ENCODE data around the gene RPL39L. TPM values are rescaled to one million over a fixed set of nuclear protein-coding genes. Genes with fewer than 3 reads are reported as not detected.

The RPL39L gene
- total and polyA plus RNA-seq, 4 donors = 3.4 to 9.4 (median 6.4) TPM

GRCh38 chr3:187169231-187169960 is 30.1 kb upstream of the RPL39L start:
- Histone ChIP-seq H3K9ac (ENCODE audit: insufficient read depth in 1 of 2, low read length in 2 of 2) (no peak overlapping the region), H3K27ac (ENCODE audit: low read depth in 1 of 2, low read length in 1 of 2) (no peak overlapping the region), H3K4me1 (ENCODE audit: control insufficient read depth in 5 of 5, insufficient read depth in 5 of 5, low read length in 5 of 5) (peaks cover 0 to 15% (median 0%) of the 10 kb centered on the region in 5 donors), H3K36me3 (ENCODE audit: control insufficient read depth in 4 of 4, insufficient read depth in 4 of 4, low read length in 4 of 4) (no peaks in the 10 kb centered on the region), H3K4me3 (no peak overlapping the region), H3K9me3 (ENCODE audit: control insufficient read depth in 4 of 4, insufficient read depth in 3 of 4, low read length in 3 of 4) (no peaks in the 10 kb centered on the region), H3K27me3 (ENCODE audit: control insufficient read depth in 3 of 3, insufficient read depth in 3 of 3, low read length in 2 of 3) (peaks cover 0 to 2% (median 0%) of the 10 kb centered on the region in 3 donors)
- no peak for TF ChIP-seq CTCF (IDR thresholded peaks at IDR 0.05; ENCODE audit: control extremely low read depth, extremely low read depth)
- no peak for DNase-seq
- 81 to 98% methylated on average over 2 of the region's 2 CpGs for WGBS, 2 donors
- ATAC-seq (ENCODE audit: insufficient read depth, low FRiP score) = no peak

GRCh38 chr3:187167777-187168176 is 28.5 kb upstream of the RPL39L start:
- H3K27me3 ChIP-seq (ENCODE audit: control insufficient read depth in 3 of 3, insufficient read depth in 3 of 3, low read length in 2 of 3) = peaks cover 0 to 2% (median under 1%) of the 10 kb centered on the region in 3 donors
- 76 to 89% methylated on average over 5 of the region's 5 CpGs for WGBS, 2 donors
- no peak for ATAC-seq (ENCODE audit: insufficient read depth, low FRiP score)

GRCh38 chr3:187166750-187167149 is 27.5 kb upstream of the RPL39L start:
- DNase-seq (no peak), ATAC-seq (ENCODE audit: insufficient read depth, low FRiP score) (no peak)
- WGBS, 2 donors = 89 to 94% methylated on average over 8 of the region's 8 CpGs
- H3K4me3 ChIP-seq = no peak overlapping the region
- H3K4me1 ChIP-seq (ENCODE audit: control insufficient read depth in 5 of 5, insufficient read depth in 5 of 5, low read length in 5 of 5) = peaks cover 0 to 9% (median 0%) of the 10 kb centered on the region in 5 donors
- no peak overlapping the region for H3K27ac ChIP-seq (ENCODE audit: low read depth in 1 of 2, low read length in 1 of 2)
- no peak for TF ChIP-seq CTCF (IDR thresholded peaks at IDR 0.05; ENCODE audit: control extremely low read depth, extremely low read depth)
- peaks cover 0 to 3% (median 2%) of the 10 kb centered on the region in 3 donors for H3K27me3 ChIP-seq (ENCODE audit: control insufficient read depth in 3 of 3, insufficient read depth in 3 of 3, low read length in 2 of 3)
- no peak overlapping the region for H3K9ac ChIP-seq (ENCODE audit: insufficient read depth in 1 of 2, low read length in 2 of 2)
- H3K9me3 ChIP-seq (ENCODE audit: control insufficient read depth in 4 of 4, insufficient read depth in 3 of 4, low read length in 3 of 4) = no peaks in the 10 kb centered on the region
- no peaks in the 10 kb centered on the region for H3K36me3 ChIP-seq (ENCODE audit: control insufficient read depth in 4 of 4, insufficient read depth in 4 of 4, low read length in 4 of 4)

More at GRCh38 chr3:187167777-187168176, 28.5 kb upstream of the RPL39L start:
- no peak overlapping the region for H3K27ac ChIP-seq (ENCODE audit: low read depth in 1 of 2, low read length in 1 of 2)
- no peaks in the 10 kb centered on the region for H3K36me3 ChIP-seq (ENCODE audit: control insufficient read depth in 4 of 4, insufficient read depth in 4 of 4, low read length in 4 of 4)
- no peak overlapping the region for H3K9ac ChIP-seq (ENCODE audit: insufficient read depth in 1 of 2, low read length in 2 of 2)
- H3K4me1 ChIP-seq (ENCODE audit: control insufficient read depth in 5 of 5, insufficient read depth in 5 of 5, low read length in 5 of 5) = peaks cover 0 to 9% (median 0%) of the 10 kb centered on the region in 5 donors
- DNase-seq = no peak
- H3K9me3 ChIP-seq (ENCODE audit: control insufficient read depth in 4 of 4, insufficient read depth in 3 of 4, low read length in 3 of 4) = no peaks in the 10 kb centered on the region
- H3K4me3 ChIP-seq = no peak overlapping the region
- TF ChIP-seq CTCF (IDR thresholded peaks at IDR 0.05; ENCODE audit: control extremely low read depth, extremely low read depth) = no peak
